ENCODE measurements around the gene MMRN2.

DNA sequence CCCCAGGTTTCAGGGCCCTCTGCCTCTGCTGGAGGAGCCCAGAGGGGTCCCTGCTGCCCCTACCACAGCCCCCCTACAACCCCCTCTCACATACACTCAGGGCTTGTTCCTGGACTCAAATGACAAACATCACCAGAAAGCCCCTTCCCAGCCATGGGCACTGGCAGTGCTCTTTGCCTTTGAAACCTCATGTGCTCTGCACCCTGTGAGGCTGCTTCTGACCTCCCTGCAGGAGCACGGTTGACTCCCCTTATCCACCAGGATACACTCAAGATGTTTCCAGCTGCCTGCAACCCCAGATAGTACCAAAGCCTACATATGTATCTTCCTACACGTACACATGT lies 7.4 kb upstream of the MMRN2 start:
- TF ChIP-seq, protein P1, sequence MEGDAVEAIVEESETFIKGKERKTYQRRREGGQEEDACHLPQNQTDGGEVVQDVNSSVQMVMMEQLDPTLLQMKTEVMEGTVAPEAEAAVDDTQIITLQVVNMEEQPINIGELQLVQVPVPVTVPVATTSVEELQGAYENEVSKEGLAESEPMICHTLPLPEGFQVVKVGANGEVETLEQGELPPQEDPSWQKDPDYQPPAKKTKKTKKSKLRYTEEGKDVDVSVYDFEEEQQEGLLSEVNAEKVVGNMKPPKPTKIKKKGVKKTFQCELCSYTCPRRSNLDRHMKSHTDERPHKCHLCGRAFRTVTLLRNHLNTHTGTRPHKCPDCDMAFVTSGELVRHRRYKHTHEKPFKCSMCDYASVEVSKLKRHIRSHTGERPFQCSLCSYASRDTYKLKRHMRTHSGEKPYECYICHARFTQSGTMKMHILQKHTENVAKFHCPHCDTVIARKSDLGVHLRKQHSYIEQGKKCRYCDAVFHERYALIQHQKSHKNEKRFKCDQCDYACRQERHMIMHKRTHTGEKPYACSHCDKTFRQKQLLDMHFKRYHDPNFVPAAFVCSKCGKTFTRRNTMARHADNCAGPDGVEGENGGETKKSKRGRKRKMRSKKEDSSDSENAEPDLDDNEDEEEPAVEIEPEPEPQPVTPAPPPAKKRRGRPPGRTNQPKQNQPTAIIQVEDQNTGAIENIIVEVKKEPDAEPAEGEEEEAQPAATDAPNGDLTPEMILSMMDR (IDR thresholded peaks at IDR 0.05) = no peak
- TF ChIP-seq POLR2A (IDR thresholded peaks at IDR 0.05) = no peak
